ENCODE results near the gene SLC39A10. TPM values are rescaled to one million over a fixed set of nuclear protein-coding genes. Genes with fewer than 3 reads are reported as not detected.

Gene SLC39A10
- total and polyA plus RNA-seq, 2 donors (not counting 3 experiments of a cell fraction or from before 2014, with no cell fraction given): 11.4 to 39.9 TPM

DNA sequence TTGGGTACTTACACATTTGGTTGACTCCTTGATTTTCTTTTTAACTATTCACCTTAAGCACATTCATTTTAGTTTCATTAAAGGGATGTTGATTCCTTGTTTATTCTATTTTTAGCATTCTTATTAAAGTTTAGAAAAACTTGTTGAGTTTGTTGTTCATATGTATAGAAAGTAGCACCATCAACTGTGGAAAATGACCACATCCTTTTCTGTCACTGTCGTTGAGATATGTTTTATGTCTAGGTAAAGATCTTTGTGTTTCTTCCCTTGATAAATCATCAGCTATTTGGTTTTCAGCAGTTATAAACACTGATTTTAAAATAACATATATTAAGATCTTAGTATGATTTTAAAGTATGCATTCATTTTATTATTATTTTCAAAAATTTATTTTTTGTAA, 25.1 kb downstream of the SLC39A10 start:
- H3K27me3 ChIP-seq (ENCODE audit: control insufficient read depth in 2 of 2, insufficient read depth in 2 of 2, low read length in 2 of 2): no peaks in the 10 kb centered on the region
- H3K4me2 ChIP-seq (ENCODE audit: insufficient read depth, low read length): no peak overlapping the region
- ChIA-PET POLR2A (no interaction called here), CTCF (interaction anchor here (1.3 kb wide), 1 partner anchor 22 kb away, joined by 5 read pairs; no protein-coding TSS in a partner anchor)
- intact Hi-C loops (cut with micrococcal nuclease) (no loop called here), dilution Hi-C loops (cut with MboI; ENCODE audit: extremely low pct_ligation_motif_present, low sequenced_read_pairs) (no loop called here)
- no peak overlapping the region for H2AFZ ChIP-seq (ENCODE audit: low read depth, low read length)
- peaks cover 3% of the 10 kb centered on the region for H3K4me1 ChIP-seq (ENCODE audit: control insufficient read depth, extremely low read depth, insufficient read depth, low read length)
- no TSS peak for BruUV-seq (replicated peaks)
- no peaks in the 10 kb centered on the region for H3K9me1 ChIP-seq (replicated peaks; ENCODE audit: control insufficient read depth, extremely low read depth, insufficient read depth, low read length)
- no peaks in the 10 kb centered on the region for H3K9me3 ChIP-seq (replicated peaks; ENCODE audit: control insufficient read depth, insufficient read depth, low read length)
- DNase-seq (ENCODE audit: low read depth, low spot score): no peak
- peaks cover 0 to 4% of the 10 kb centered on the region in 2 experiments for H3K36me3 ChIP-seq (ENCODE audit: control insufficient read depth in 2 of 2, extremely low read depth in 1 of 2, insufficient read depth in 2 of 2, low read length in 2 of 2)
- no peak overlapping the region for H3K4me3 ChIP-seq (replicated peaks in 1 of 3; ENCODE audit: insufficient read depth in 1 of 3, low read depth in 1 of 3, low read length in 3 of 3)
- no peak overlapping the region for H3K9ac ChIP-seq (replicated peaks; ENCODE audit: extremely low read depth, insufficient read depth, low read length)
- peaks cover 8% of the 10 kb centered on the region for H3K79me2 ChIP-seq (ENCODE audit: control insufficient read depth, insufficient read depth, low read length)
- FAIRE-seq: no peak
- H3K27ac ChIP-seq (ENCODE audit: insufficient read depth, low read depth, low read length): no peak overlapping the region
- H4K20me1 ChIP-seq (replicated peaks; ENCODE audit: control insufficient read depth, extremely low read depth, insufficient read depth, low read length): no peaks in the 10 kb centered on the region
- TF ChIP-seq GATA2 (IDR thresholded peaks at IDR 0.05; ENCODE audit: insufficient read depth, insufficient read length, low read depth, low read length) (no peak), MYC (IDR thresholded peaks at IDR 0.05; ENCODE audit: low read depth, low read length) (no peak), FOS (IDR thresholded peaks at IDR 0.05; ENCODE audit: borderline replicate concordance, insufficient read depth, low read length) (no peak), MAX (IDR thresholded peaks at IDR 0.05; ENCODE audit: insufficient read depth, insufficient read length) (no peak), JUN (IDR thresholded peaks at IDR 0.05; ENCODE audit: borderline replicate concordance, insufficient read depth, insufficient read length, low read depth) (no peak), POLR2AphosphoS5 (IDR thresholded peaks at IDR 0.05; ENCODE audit: insufficient read depth, low read depth, low read length) (no peak), EZH2 (IDR thresholded peaks at IDR 0.05; ENCODE audit: borderline replicate concordance, low read depth, low read length, severe bottlenecking) (no peak), POLR2A (IDR thresholded peaks at IDR 0.05; ENCODE audit: low read depth, low read length) (no peak)
- TF ChIP-seq, protein P1, sequence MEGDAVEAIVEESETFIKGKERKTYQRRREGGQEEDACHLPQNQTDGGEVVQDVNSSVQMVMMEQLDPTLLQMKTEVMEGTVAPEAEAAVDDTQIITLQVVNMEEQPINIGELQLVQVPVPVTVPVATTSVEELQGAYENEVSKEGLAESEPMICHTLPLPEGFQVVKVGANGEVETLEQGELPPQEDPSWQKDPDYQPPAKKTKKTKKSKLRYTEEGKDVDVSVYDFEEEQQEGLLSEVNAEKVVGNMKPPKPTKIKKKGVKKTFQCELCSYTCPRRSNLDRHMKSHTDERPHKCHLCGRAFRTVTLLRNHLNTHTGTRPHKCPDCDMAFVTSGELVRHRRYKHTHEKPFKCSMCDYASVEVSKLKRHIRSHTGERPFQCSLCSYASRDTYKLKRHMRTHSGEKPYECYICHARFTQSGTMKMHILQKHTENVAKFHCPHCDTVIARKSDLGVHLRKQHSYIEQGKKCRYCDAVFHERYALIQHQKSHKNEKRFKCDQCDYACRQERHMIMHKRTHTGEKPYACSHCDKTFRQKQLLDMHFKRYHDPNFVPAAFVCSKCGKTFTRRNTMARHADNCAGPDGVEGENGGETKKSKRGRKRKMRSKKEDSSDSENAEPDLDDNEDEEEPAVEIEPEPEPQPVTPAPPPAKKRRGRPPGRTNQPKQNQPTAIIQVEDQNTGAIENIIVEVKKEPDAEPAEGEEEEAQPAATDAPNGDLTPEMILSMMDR (IDR thresholded peaks at IDR 0.05; ENCODE audit: extremely low read depth in 1 of 2, insufficient read depth in 1 of 2, low read depth in 1 of 2, low read length in 2 of 2): no peak
